Kasumi-1 (cell line): Measurements from ENCODE around the gene ZBTB48.

Experiments used
- DNase-seq, 2 experiments: peaks; one replicate each; lab custom pipeline; 2025; lab: John Stamatoyannopoulos, UW

The ZBTB48 gene

GRCh38 chr1:6612641-6613360 is 33.0 kb downstream of the ZBTB48 start:
- DNase-seq, result no peak

GRCh38 chr1:6613361-6614018 is 33.7 kb downstream of the ZBTB48 start, which contains the start of gene PHF13:
Gene PHF13, plus strand, starts transcription at chr1:6613731. Its CDS starts 336 bp downstream, at chr1:6614067.
- DNase-seq, result peak; percentile 97 to 98

GRCh38 chr1:6614019-6614928 is 34.5 kb downstream of the ZBTB48 start:
- peak; percentile 19 to 23 for DNase-seq

- no peak for DNase-seq
These were observed 35.4 kb downstream of the ZBTB48 start for GRCh38 chr1:6614929-6615785.

- DNase-seq, result no peak
These were observed 39.3 kb downstream of the ZBTB48 start for GRCh38 chr1:6619045-6619444.

GRCh38 chr1:6621429-6622391 is 41.9 kb downstream of the ZBTB48 start:
- DNase-seq, result no peak

- no peak for DNase-seq
These were observed 42.8 kb downstream of the ZBTB48 start for GRCh38 chr1:6622396-6623152.

GRCh38 chr1:6623269-6623965 is 43.6 kb downstream of the ZBTB48 start:
- no peak for DNase-seq

- DNase-seq, result peak; percentile 66 to 71
These were observed 45.2 kb downstream of the ZBTB48 start, which contains the start of gene THAP3 for GRCh38 chr1:6624710-6625583. Gene THAP3, plus strand, starts transcription at chr1:6624868. Its CDS starts 351 bp downstream, at chr1:6625219.

GRCh38 chr1:6625584-6626149 is 45.9 kb downstream of the ZBTB48 start:
- no peak for DNase-seq

GRCh38 chr1:6627031-6627430 is 47.2 kb downstream of the ZBTB48 start:
- DNase-seq, result no peak

GRCh38 chr1:6627841-6628545 is 48.2 kb downstream of the ZBTB48 start:
- no peak for DNase-seq

GRCh38 chr1:6628971-6629479 is 49.2 kb downstream of the ZBTB48 start:
- DNase-seq, result no peak

- DNase-seq, result no peak
These were observed 50.2 kb downstream of the ZBTB48 start for GRCh38 chr1:6630027-6630426.

GRCh38 chr1:6631058-6631457 is 51.3 kb downstream of the ZBTB48 start:
- no peak for DNase-seq
